Measurements from ENCODE around the gene NGLY1.

GRCh38 chr3:25749031-25749581, 34.1 kb downstream of the NGLY1 start:
- TF ChIP-seq GATA3 (IDR thresholded peaks at IDR 0.05; ENCODE audit: low read depth, low read length) (no peak), GATA2 (IDR thresholded peaks at IDR 0.05; ENCODE audit: low read depth, low read length) (no peak)
